Activated gamma-delta T cell (primary cell): Measurements from ENCODE around the gene NKAIN4.
"Not testable (repeated sequence)": the region's sequence is repeated elsewhere in the genome, so short reads cannot be mapped to it uniquely, and the experiment has no call there.

Experiments
- DNase-seq: peaks from one replicate; lab custom pipeline; 2025; lab: John Stamatoyannopoulos, UW

The NKAIN4 gene

GRCh38 chr20:63236116-63236837, 18.0 kb downstream of the NKAIN4 start:
- no peak for DNase-seq

- DNase-seq: no peak
Measured at GRCh38 chr20:63235399-63235983, 18.8 kb downstream of the NKAIN4 start, which contains the start of gene BIRC7. BIRC7 (plus strand) TSS chr20:63235905; CDS start chr20:63236097, 192 bp downstream.

- DNase-seq: no peak
Measured at GRCh38 chr20:63234693-63235398, 19.4 kb downstream of the NKAIN4 start.

- DNase-seq: no peak
Measured at GRCh38 chr20:63233924-63234323, 20.3 kb downstream of the NKAIN4 start.

- no peak for DNase-seq
Measured at GRCh38 chr20:63233061-63233344, 21.3 kb downstream of the NKAIN4 start.

- DNase-seq: no peak
Measured at GRCh38 chr20:63232235-63233060, 21.8 kb downstream of the NKAIN4 start.

GRCh38 chr20:63230800-63231268, 23.4 kb downstream of the NKAIN4 start:
- DNase-seq: no peak

- no peak for DNase-seq
Measured at GRCh38 chr20:63228806-63229205, 25.5 kb downstream of the NKAIN4 start.

- no peak for DNase-seq
Measured at GRCh38 chr20:63227260-63227659, 27.0 kb downstream of the NKAIN4 start.

GRCh38 chr20:63226042-63226943, 28.0 kb downstream of the NKAIN4 start:
- DNase-seq: no peak

- no peak for DNase-seq
Measured at GRCh38 chr20:63225082-63225454, 29.2 kb downstream of the NKAIN4 start.

GRCh38 chr20:63224412-63225081, 29.7 kb downstream of the NKAIN4 start:
- DNase-seq: no peak

GRCh38 chr20:63223826-63224207, 30.4 kb downstream of the NKAIN4 start:
- DNase-seq: no peak

GRCh38 chr20:63223121-63223825, 31.0 kb downstream of the NKAIN4 start:
- DNase-seq: no peak

GRCh38 chr20:63222541-63222940, 31.7 kb downstream of the NKAIN4 start:
- DNase-seq: no peak

GRCh38 chr20:63221400-63222053, 32.7 kb downstream of the NKAIN4 start:
- not testable (repeated sequence) for DNase-seq

GRCh38 chr20:63220696-63221399, 33.4 kb downstream of the NKAIN4 start:
- no peak for DNase-seq

- DNase-seq: no peak
Measured at GRCh38 chr20:63219866-63220521, 34.3 kb downstream of the NKAIN4 start.
